ENCODE data around the gene DNAJC9.

Gene DNAJC9

GRCh38 chr10:73215749-73216148 lies 31.3 kb downstream of the DNAJC9 start:
- peaks cover 12 to 20% of the 10 kb centered on the region in 2 donors for H3K36me3 ChIP-seq (ENCODE audit: control insufficient read depth in 2 of 2, insufficient read depth in 2 of 2, low read length in 2 of 2)
- no peak overlapping the region for H3K27ac ChIP-seq (ENCODE audit: low read length)
- no peaks in the 10 kb centered on the region for H3K9me3 ChIP-seq (ENCODE audit: control insufficient read depth in 2 of 2, low read length in 2 of 2)
- H3K9ac ChIP-seq (ENCODE audit: low read length in 2 of 2) = no peak overlapping the region
- H3K27me3 ChIP-seq (ENCODE audit: control insufficient read depth in 1 of 2, insufficient read depth in 2 of 2, low read length in 2 of 2) = no peaks in the 10 kb centered on the region
- no peak overlapping the region for H3K4me3 ChIP-seq (ENCODE audit: low read length in 2 of 2)
- no peaks in the 10 kb centered on the region for H3K4me1 ChIP-seq (ENCODE audit: control insufficient read depth, insufficient read depth, low read length)

DNA sequence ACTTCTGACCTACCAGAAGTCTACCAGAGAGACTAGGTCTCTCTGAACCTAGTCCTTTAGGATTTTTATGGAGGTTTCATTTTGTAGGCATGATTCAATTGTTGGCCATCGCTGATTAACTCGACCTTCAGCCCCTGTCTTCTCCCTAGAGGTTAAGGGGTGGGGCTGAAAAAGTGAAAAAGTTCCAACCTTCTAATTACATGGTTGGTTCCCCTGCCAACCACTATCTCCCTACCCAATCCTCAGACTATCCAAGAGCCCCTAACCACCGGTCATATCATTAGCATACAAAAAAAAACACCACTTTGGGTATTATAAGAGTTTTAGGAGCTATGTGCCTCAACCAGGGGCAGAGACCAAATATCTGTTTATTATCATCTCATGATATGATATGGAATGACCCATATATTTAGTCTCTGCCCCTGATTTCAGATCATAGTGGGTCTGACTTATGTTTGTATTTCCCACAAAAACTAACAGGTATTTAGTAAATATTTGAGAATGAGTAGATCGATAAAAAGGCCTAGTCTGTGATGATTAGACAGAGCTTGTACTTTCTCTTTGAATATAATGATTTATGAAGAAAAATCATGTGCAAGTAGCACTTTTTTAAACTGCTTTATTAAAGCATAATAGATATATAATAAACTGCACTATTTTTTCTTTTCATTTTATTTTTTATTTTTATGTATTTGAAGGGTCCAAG lies 35.8 kb downstream of the DNAJC9 start:
- Histone ChIP-seq H3K9ac (ENCODE audit: low read length in 2 of 2) (no peak overlapping the region), H3K27ac (ENCODE audit: low read length) (no peak overlapping the region), H3K4me3 (ENCODE audit: low read length in 2 of 2) (no peak overlapping the region), H3K36me3 (ENCODE audit: control insufficient read depth in 2 of 2, insufficient read depth in 2 of 2, low read length in 2 of 2) (no peaks in the 10 kb centered on the region), H3K9me3 (ENCODE audit: control insufficient read depth in 2 of 2, low read length in 2 of 2) (no peaks in the 10 kb centered on the region), H3K27me3 (ENCODE audit: control insufficient read depth in 1 of 2, insufficient read depth in 2 of 2, low read length in 2 of 2) (no peaks in the 10 kb centered on the region), H3K4me1 (ENCODE audit: control insufficient read depth, insufficient read depth, low read length) (no peaks in the 10 kb centered on the region)

DNA sequence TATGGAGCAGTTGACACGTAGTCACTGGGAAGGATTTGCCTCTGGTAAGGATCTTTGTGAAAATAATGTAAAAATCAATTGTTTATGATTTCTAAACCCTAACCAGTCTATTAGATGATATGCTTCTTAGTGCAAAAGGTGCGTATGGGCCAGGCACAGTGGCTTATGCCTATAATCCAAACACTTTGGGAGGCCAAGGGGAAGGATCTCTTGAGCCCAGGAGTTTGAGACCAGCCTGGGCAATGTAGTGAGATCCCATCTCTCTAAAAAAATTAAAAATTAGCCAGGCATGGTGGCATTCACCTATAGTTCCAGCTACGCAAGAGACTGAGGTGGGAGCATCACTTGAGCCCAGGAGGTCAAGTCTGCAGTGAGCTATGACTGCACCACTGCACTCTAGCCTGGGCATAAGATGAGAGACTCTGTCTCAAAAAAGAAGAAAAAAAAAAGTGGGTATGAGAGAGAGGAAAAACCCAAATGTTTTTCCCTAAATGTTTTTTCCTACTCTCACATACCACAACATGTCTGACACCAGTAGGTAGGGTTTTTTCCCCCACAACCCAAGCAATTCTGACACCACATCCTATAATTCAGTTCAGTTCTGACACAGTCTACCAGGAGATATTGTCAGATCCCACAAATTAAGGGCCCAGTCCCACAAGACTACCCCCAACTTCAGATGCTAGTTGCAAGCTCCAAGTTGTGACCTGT lies 36.5 kb downstream of the DNAJC9 start:
- no peaks in the 10 kb centered on the region for H3K36me3 ChIP-seq (ENCODE audit: control insufficient read depth in 2 of 2, insufficient read depth in 2 of 2, low read length in 2 of 2)
- H3K27ac ChIP-seq (ENCODE audit: low read length) = no peak overlapping the region
- no peaks in the 10 kb centered on the region for H3K27me3 ChIP-seq (ENCODE audit: control insufficient read depth in 1 of 2, insufficient read depth in 2 of 2, low read length in 2 of 2)
- H3K4me1 ChIP-seq (ENCODE audit: control insufficient read depth, insufficient read depth, low read length) = no peaks in the 10 kb centered on the region
- no peak overlapping the region for H3K9ac ChIP-seq (ENCODE audit: low read length in 2 of 2)
- H3K4me3 ChIP-seq (ENCODE audit: low read length in 2 of 2) = no peak overlapping the region
- no peaks in the 10 kb centered on the region for H3K9me3 ChIP-seq (ENCODE audit: control insufficient read depth in 2 of 2, low read length in 2 of 2)

- Histone ChIP-seq H3K9ac (ENCODE audit: low read length in 2 of 2) (no peak overlapping the region), H3K4me3 (ENCODE audit: low read length in 2 of 2) (no peak overlapping the region), H3K36me3 (ENCODE audit: control insufficient read depth in 2 of 2, insufficient read depth in 2 of 2, low read length in 2 of 2) (no peaks in the 10 kb centered on the region), H3K4me1 (ENCODE audit: control insufficient read depth, insufficient read depth, low read length) (no peaks in the 10 kb centered on the region), H3K27me3 (ENCODE audit: control insufficient read depth in 1 of 2, insufficient read depth in 2 of 2, low read length in 2 of 2) (no peaks in the 10 kb centered on the region), H3K27ac (ENCODE audit: low read length) (no peak overlapping the region), H3K9me3 (ENCODE audit: control insufficient read depth in 2 of 2, low read length in 2 of 2) (no peaks in the 10 kb centered on the region)
These were observed 37.4 kb downstream of the DNAJC9 start for GRCh38 chr10:73209705-73210104.

DNA sequence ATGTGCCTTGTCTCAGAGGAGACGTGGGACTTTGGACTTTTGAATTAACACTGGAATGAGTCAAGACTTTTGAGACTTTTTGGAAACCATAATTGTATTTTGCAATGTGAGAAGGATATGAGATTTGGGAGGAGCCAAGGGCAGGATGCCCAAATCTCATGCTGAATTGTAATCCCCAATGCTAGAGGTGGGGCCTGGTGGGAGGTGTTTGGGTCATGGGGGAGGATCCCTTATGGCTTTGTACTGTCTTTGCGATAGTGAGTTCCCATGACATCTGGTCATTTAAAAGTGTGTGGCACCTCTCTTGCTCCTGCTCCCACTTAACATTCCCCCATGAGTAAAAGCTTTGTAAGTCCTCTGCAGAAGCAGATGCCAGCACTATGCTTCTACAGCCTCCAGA lies 39.2 kb downstream of the DNAJC9 start:
- Histone ChIP-seq H3K27me3 (ENCODE audit: control insufficient read depth in 1 of 2, insufficient read depth in 2 of 2, low read length in 2 of 2) (no peaks in the 10 kb centered on the region), H3K27ac (ENCODE audit: low read length) (no peak overlapping the region), H3K4me1 (ENCODE audit: control insufficient read depth, insufficient read depth, low read length) (no peaks in the 10 kb centered on the region), H3K4me3 (ENCODE audit: low read length in 2 of 2) (no peak overlapping the region), H3K36me3 (ENCODE audit: control insufficient read depth in 2 of 2, insufficient read depth in 2 of 2, low read length in 2 of 2) (no peaks in the 10 kb centered on the region), H3K9me3 (ENCODE audit: control insufficient read depth in 2 of 2, low read length in 2 of 2) (no peaks in the 10 kb centered on the region), H3K9ac (ENCODE audit: low read length in 2 of 2) (no peak overlapping the region)

- Histone ChIP-seq H3K27me3 (ENCODE audit: control insufficient read depth in 1 of 2, insufficient read depth in 2 of 2, low read length in 2 of 2) (no peaks in the 10 kb centered on the region), H3K9me3 (ENCODE audit: control insufficient read depth in 2 of 2, low read length in 2 of 2) (no peaks in the 10 kb centered on the region), H3K9ac (ENCODE audit: low read length in 2 of 2) (no peak overlapping the region), H3K4me1 (ENCODE audit: control insufficient read depth, insufficient read depth, low read length) (no peaks in the 10 kb centered on the region), H3K27ac (ENCODE audit: low read length) (no peak overlapping the region), H3K4me3 (ENCODE audit: low read length in 2 of 2) (no peak overlapping the region), H3K36me3 (ENCODE audit: control insufficient read depth in 2 of 2, insufficient read depth in 2 of 2, low read length in 2 of 2) (no peaks in the 10 kb centered on the region)
These were observed 40.7 kb downstream of the DNAJC9 start for GRCh38 chr10:73206385-73206784.

- no peaks in the 10 kb centered on the region for H3K36me3 ChIP-seq (ENCODE audit: control insufficient read depth in 2 of 2, insufficient read depth in 2 of 2, low read length in 2 of 2)
- no peak overlapping the region for H3K9ac ChIP-seq (ENCODE audit: low read length in 2 of 2)
- H3K9me3 ChIP-seq (ENCODE audit: control insufficient read depth in 2 of 2, low read length in 2 of 2) = no peaks in the 10 kb centered on the region
- H3K4me1 ChIP-seq (ENCODE audit: control insufficient read depth, insufficient read depth, low read length) = no peaks in the 10 kb centered on the region
- no peaks in the 10 kb centered on the region for H3K27me3 ChIP-seq (ENCODE audit: control insufficient read depth in 1 of 2, insufficient read depth in 2 of 2, low read length in 2 of 2)
- no peak overlapping the region for H3K27ac ChIP-seq (ENCODE audit: low read length)
- H3K4me3 ChIP-seq (ENCODE audit: low read length in 2 of 2) = no peak overlapping the region
These were observed 41.2 kb downstream of the DNAJC9 start for GRCh38 chr10:73205890-73206289.

DNA sequence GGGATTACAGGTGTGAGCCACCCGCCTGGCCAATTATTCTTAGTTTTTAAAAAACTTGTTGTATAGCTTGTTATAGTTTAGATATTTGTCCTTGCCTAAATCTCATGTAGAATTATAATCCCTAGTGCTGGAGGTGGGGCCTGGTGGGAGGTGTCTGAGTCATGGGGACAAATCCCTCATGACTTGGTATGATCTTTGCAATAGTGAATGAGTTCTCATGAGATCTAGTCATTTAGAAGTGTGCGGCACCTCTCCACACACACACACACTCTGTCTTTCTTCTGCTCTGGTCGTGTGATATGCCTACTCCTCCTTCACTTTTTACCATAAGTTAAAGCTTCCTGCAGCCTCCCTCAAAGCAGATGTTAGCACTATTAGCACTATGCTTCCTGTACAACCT lies 42.0 kb downstream of the DNAJC9 start:
- Histone ChIP-seq H3K27ac (ENCODE audit: low read length) (no peak overlapping the region), H3K36me3 (ENCODE audit: control insufficient read depth in 2 of 2, insufficient read depth in 2 of 2, low read length in 2 of 2) (no peaks in the 10 kb centered on the region), H3K9me3 (ENCODE audit: control insufficient read depth in 2 of 2, low read length in 2 of 2) (no peaks in the 10 kb centered on the region), H3K9ac (ENCODE audit: low read length in 2 of 2) (no peak overlapping the region), H3K4me1 (ENCODE audit: control insufficient read depth, insufficient read depth, low read length) (no peaks in the 10 kb centered on the region), H3K27me3 (ENCODE audit: control insufficient read depth in 1 of 2, insufficient read depth in 2 of 2, low read length in 2 of 2) (no peaks in the 10 kb centered on the region), H3K4me3 (ENCODE audit: low read length in 2 of 2) (no peak overlapping the region)

All from stomach smooth muscle (tissue), 2 donors.